SH-SY5Y (cell line): ENCODE measurements around the gene TAF7L.
A peak's percentile ranks its signal among the peaks of the same experiment; 100 is the strongest.

ENCODE experiments used
- GATA2 ChIP-seq: IDR thresholded peaks from 2 replicates; pipeline ENCODE4 v1.6.1; 2011; ENCODE audit warnings: mild to moderate bottlenecking, low read depth, low read length
- GATA3 ChIP-seq: IDR thresholded peaks from 2 replicates; pipeline ENCODE4 v1.6.1; 2011; ENCODE audit warnings: low read depth, mild to moderate bottlenecking, low read length, moderate library complexity

The TAF7L gene

DNA sequence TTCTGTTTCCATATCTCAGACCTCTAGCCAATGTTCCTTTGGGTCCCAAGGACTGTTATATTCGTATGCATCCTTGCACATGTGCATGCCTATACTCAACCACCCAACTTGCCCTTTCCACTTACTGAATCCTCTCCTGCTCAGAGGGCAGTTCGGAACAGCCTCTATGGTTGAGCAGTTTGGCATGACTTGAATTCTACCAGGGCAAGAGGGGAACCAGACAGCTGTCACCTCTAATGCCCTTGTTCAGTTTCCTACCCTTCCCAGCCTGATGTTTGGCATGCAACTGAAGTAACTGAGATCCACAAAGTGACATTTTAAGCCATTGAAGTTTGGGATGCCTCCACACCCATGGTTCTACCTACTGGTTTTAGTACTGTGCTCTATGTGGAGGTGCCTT lies 54.1 kb downstream of the TAF7L start:
- TF ChIP-seq GATA3 (no peak), GATA2 (no peak)

DNA sequence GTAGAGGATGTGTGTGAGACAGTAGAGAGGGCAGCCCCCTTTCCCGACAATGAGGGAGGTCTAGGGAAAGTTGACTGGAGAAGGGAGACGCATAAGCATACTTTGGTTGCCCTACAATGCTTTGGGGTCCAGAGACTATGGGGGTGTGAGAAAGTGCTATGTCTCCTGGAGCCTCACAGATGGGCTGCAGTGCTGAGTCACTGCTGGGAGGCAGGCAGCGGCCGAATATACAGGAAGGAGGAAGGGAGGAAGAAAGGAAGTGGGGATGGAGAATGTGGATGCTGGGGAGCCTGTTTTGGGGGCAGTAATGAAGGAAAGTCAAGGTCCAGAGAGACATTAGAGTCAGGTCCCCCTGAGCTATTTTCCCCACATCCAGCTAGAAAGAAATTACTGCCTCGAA lies 58.8 kb downstream of the TAF7L start:
- TF ChIP-seq GATA3 (no peak), GATA2 (no peak)

DNA sequence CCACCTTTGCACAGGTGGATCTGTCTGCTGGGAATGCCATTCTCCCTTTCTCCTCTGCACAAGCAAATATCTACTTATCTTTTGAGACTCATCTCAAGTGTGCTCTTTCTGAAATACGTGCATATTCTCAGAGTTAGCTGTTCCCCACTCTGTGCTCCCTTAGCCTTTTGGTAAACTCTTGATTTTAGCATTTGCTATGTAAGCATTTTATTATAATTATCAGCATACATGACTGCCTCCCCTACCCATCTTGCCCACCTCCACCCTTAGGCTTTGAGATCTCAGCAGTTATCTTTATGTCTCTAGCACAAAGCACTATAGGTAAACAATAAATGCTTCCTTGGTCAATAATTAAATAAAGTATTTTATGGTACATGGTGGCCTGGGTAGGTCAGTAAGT lies 60.1 kb downstream of the TAF7L start:
- TF ChIP-seq GATA3: no peak
- TF ChIP-seq GATA2: no peak

GRCh38 chrX:101230636-101231035 lies 60.5 kb downstream of the TAF7L start:
- TF ChIP-seq GATA2 (no peak), GATA3 (no peak)

GRCh38 chrX:101229170-101229569 lies 62.0 kb downstream of the TAF7L start:
- TF ChIP-seq GATA3: no peak
- TF ChIP-seq GATA2: no peak

GRCh38 chrX:101223226-101223625 lies 67.9 kb downstream of the TAF7L start:
- TF ChIP-seq GATA3: no peak
- TF ChIP-seq GATA2: no peak

DNA sequence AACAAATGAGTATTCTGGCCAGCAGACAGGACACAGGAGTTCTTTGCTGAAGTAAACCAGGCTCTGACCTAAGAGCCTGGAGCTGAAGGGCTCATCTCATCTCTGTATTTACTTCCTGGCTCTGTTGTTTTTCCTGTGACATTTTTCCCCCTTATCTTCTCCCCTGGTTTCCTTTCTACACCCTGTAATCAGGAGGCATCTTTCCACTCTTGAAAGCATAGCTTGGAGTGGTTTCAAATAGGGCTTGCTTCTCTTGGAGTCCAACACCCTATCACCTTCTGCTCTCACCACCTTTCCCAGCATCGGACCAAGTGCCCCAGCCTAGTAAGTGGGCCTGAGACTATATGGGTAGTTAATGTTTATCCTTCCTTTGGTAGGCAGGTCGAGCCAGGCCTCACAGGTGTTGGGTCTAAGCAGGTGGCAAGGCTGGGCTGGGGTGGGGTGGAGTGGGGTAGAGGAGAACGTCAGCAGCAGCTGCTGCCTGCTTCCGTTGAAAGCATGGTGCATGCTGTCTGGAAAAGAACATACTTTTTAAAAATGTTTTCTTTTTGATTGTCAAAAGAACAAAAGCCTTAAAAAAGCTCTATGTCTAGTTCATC lies 70.4 kb downstream of the TAF7L start:
- TF ChIP-seq GATA3 (no peak), GATA2 (0 out of 2 replicates have a peak, but pooled peaks have one; percentile 8)

DNA sequence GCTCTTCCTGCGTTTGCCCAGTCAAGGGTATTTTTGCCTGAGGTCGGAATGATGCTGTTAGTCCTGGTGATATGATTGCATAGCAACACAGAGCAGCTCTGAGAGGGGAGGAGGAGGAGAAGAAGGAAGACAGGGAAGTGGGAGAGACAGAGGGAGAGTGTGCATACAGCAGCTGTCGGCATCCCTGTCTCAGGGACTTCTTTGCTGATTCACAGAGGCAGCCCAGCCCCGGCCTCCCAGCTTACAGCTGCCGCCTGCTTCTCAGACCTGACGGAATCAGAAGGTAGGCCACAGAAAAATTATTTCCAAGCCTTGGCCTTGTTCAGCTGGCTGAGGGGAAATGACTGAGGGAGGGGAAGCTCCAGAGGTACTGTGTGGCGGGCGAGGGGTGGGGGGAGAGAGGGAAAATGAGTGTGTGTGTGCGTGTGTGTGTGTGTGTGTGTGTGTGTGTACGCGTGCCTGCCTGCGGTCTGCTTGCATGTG lies 71.2 kb downstream of the TAF7L start:
- TF ChIP-seq GATA3 (no peak), GATA2 (no peak)

DNA sequence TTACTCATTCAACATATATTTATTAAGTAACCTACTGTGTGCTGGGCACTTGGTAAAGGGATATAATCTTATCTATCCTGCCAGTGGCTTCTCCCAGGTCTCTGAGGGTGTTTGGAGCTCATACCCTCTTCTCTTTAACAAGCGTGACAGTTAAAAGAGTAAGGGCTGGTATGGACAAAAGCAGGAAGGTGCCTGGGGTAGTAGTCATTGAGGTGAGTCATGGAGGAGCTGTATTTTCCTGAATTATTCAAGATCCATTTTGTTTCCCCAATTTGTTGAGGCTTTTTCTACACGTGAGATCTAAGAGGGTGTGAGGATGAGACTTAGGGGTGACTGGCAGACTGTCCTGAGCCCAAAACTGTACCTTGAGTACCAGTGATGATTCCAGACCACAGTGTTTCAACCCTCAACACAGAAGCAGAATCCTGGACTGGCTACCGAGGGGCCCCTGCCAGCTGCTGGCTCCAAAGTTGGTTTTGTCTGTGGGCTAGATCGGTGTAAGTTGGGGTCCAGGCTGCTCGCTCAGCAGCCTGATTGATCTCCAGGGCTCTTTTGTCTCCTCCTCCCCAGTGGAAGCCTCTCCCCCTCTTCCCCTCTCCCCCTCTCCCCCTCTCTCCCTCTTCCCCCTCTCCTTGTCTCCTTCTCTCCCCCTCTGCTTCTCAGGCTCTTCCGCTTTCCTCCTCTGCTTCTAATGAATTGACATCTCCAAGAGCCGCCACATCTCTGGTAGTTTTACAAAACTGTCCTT lies 71.8 kb downstream of the TAF7L start, which contains the start of gene DRP2:
DRP2 (plus strand) TSS at position 671 of the 748 bp plus-strand sequence. CDS start 11,862 bp downstream, outside the sequence.
- TF ChIP-seq GATA3: no peak
- no peak for TF ChIP-seq GATA2
